Ovary (tissue), 3 donors: ENCODE data around the gene FAM219A.

Experiments used
- EP300 ChIP-seq: sonication (generic); formaldehyde crosslinking; IDR thresholded peaks from one replicate; pipeline ENCODE4 v1.6.1; 2017; ENCODE audit warnings: antibody characterized with exemption
- TF ChIP-seq, protein P1 (sequence below), 3 donors: fragments of 450-650 bp in 2 of 3; fragments of 200-600 bp in 1 of 3; IDR thresholded peaks; one replicate each; pipeline versions ENCODE4 v1.5.1 to v1.8.0; 2016 to 2022; ENCODE audit warnings: antibody characterized with exemption in 3 of 3, mild to moderate bottlenecking in 1 of 3
- donor health status: DM: no; HTN: no; CAD: no.

DNA sequence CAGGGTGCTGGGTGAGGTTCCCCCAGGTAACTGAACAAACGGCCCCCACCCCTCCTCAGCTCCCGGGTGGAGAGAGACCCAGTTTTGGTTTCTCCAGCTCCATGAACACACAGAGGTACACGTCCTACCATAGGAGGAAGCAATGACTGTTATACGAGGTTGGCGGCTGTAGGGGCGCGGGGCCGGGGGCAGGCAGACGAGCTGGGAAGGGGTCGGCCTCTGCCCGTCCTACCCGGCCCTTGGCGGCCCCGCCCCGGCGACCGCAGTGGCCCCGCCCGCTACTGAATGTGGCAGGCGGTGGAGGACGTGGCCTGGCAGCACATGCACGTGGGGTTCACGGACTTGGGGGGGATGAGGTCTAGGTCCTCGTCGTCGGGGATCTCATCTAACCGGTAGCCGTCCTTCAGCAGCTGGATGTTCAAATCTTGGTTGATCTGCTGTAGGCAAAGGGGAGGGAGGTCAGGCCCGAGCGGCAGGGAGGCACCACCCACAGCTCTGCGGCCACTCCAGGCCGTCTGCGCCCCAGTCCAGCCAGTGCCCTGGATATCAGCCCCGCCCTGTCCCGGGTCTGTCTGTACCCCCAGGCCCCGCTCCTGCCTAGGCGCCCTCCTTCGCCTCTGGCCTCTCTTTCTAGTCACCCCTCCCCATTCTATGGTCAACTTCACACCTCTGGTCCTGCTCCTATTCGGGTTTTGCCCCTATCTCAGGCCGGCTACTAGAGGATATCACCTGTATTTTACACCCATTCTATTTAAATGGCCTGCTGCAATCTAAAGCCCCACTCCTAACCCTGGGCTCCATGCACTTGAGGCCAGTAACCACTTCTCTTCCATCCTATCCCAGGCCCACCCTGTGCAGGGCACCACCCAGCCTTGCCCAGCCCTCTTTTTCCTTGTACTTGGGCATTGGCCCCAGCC lies 57.4 kb downstream of the FAM219A start:
- TF ChIP-seq EP300 = no peak
- TF ChIP-seq, protein P1, sequence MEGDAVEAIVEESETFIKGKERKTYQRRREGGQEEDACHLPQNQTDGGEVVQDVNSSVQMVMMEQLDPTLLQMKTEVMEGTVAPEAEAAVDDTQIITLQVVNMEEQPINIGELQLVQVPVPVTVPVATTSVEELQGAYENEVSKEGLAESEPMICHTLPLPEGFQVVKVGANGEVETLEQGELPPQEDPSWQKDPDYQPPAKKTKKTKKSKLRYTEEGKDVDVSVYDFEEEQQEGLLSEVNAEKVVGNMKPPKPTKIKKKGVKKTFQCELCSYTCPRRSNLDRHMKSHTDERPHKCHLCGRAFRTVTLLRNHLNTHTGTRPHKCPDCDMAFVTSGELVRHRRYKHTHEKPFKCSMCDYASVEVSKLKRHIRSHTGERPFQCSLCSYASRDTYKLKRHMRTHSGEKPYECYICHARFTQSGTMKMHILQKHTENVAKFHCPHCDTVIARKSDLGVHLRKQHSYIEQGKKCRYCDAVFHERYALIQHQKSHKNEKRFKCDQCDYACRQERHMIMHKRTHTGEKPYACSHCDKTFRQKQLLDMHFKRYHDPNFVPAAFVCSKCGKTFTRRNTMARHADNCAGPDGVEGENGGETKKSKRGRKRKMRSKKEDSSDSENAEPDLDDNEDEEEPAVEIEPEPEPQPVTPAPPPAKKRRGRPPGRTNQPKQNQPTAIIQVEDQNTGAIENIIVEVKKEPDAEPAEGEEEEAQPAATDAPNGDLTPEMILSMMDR (IDR thresholded peaks at IDR 0.05) = no peak
